Measurements from ENCODE around the gene PITPNC1.

- no peak for TF ChIP-seq POLR2A (IDR thresholded peaks at IDR 0.05)
- no peak for TF ChIP-seq CTCF (IDR thresholded peaks at IDR 0.05)
- no peak for TF ChIP-seq POLR2AphosphoS5 (IDR thresholded peaks at IDR 0.05; ENCODE audit: insufficient read depth in 1 of 2, low read depth in 1 of 2)
Observed at GRCh38 chr17:67655478-67656148, 278.5 kb downstream of the PITPNC1 start.
